H9 (cell line): ENCODE data around the gene POFUT2. TPM values are rescaled to one million over a fixed set of nuclear protein-coding genes. Genes with fewer than 3 reads are reported as not detected.

Experiments
- DNase-seq: peaks from one replicate; pipeline ENCODE4 v3.0.0-alpha.2; 2017
- H2AFZ ChIP-seq: one replicate; pipeline ENCODE4 v1.6.1; 2013; ENCODE audit warnings: mild to moderate bottlenecking, low read length, control low read depth, moderate library complexity
- H2AK5ac ChIP-seq: 2 replicates; pipeline ENCODE4 v1.6.1; 2013; ENCODE audit warnings: low read length, control low read depth, mixed read lengths; ENCODE audit not compliant: insufficient read length
- H2BK120ac ChIP-seq: one replicate; pipeline ENCODE4 v1.6.1; 2013; ENCODE audit warnings: low read depth, mild to moderate bottlenecking, low read length, control low read depth, inconsistent platforms; ENCODE audit not compliant: poor library complexity, severe bottlenecking
- H2BK12ac ChIP-seq: 2 replicates; pipeline ENCODE4 v1.6.1; 2013; ENCODE audit warnings: low read length, control low read depth, mixed read lengths, low read depth; ENCODE audit not compliant: insufficient read length
- H2BK15ac ChIP-seq: 2 replicates; pipeline ENCODE4 v1.6.1; 2013; ENCODE audit warnings: low read depth, low read length, control low read depth
- H2BK20ac ChIP-seq: one replicate; pipeline ENCODE4 v1.6.1; 2013; ENCODE audit warnings: low read depth, mild to moderate bottlenecking, low read length, control low read depth, inconsistent platforms; ENCODE audit not compliant: poor library complexity, severe bottlenecking
- H2BK5ac ChIP-seq: 2 replicates; pipeline ENCODE4 v1.6.1; 2013; ENCODE audit warnings: low read length, control low read depth, mixed read lengths; ENCODE audit not compliant: insufficient read length
- H3K14ac ChIP-seq: 2 replicates; pipeline ENCODE4 v1.6.1; 2013; ENCODE audit warnings: low read length, control low read depth; ENCODE audit not compliant: insufficient read depth
- H3K18ac ChIP-seq: 2 replicates; pipeline ENCODE4 v1.6.1; 2013; ENCODE audit warnings: low read depth, mild to moderate bottlenecking, mixed read lengths, low read length, control low read depth; ENCODE audit not compliant: insufficient read length
- H3K23ac ChIP-seq: 2 replicates; pipeline ENCODE4 v1.6.1; 2013; ENCODE audit warnings: low read length, control low read depth, mixed read lengths, low read depth; ENCODE audit not compliant: insufficient read length
- H3K23me2 ChIP-seq: 2 replicates; pipeline ENCODE4 v1.6.1; 2013; ENCODE audit warnings: low read depth, mild to moderate bottlenecking, mixed read lengths, low read length, control low read depth; ENCODE audit not compliant: insufficient read length, poor library complexity, severe bottlenecking
- H3K27ac ChIP-seq: 2 replicates; pipeline ENCODE4 v1.5.1; 2013; ENCODE audit warnings: low read length, control low read depth, mixed read lengths, low read depth; ENCODE audit not compliant: insufficient read length
- H3K27me3 ChIP-seq: 2 replicates; pipeline ENCODE4 v1.6.1; 2013; ENCODE audit warnings: low read length, control low read depth, inconsistent platforms; ENCODE audit not compliant: insufficient read depth
- H3K4ac ChIP-seq: 2 replicates; pipeline ENCODE4 v1.6.1; 2013; ENCODE audit warnings: low read depth, mild to moderate bottlenecking, control low read depth, inconsistent platforms, low read length, moderate library complexity
- H3K4me1 ChIP-seq: 2 replicates; pipeline ENCODE4 v1.6.1; 2013; ENCODE audit warnings: low read length, control low read depth, inconsistent platforms; ENCODE audit not compliant: insufficient read depth
- H3K4me2 ChIP-seq: 2 replicates; pipeline ENCODE4 v1.6.1; 2013; ENCODE audit warnings: low read length, control low read depth, mixed read lengths; ENCODE audit not compliant: insufficient read length, insufficient read depth
- H3K56ac ChIP-seq: 2 replicates; pipeline ENCODE4 v1.6.1; 2013; ENCODE audit warnings: low read depth, mild to moderate bottlenecking, mixed read lengths, low read length, control low read depth; ENCODE audit not compliant: insufficient read length
- H3K79me1 ChIP-seq: 2 replicates; pipeline ENCODE4 v1.6.1; 2013; ENCODE audit warnings: low read depth, mild to moderate bottlenecking, moderate library complexity, low read length, control low read depth, inconsistent platforms; ENCODE audit not compliant: insufficient read depth, poor library complexity, severe bottlenecking
- H3K79me2 ChIP-seq: 2 replicates; pipeline ENCODE4 v1.6.1; 2013; ENCODE audit warnings: low read length, control low read depth, inconsistent platforms; ENCODE audit not compliant: insufficient read depth
- H3K9ac ChIP-seq: 2 replicates; pipeline ENCODE4 v1.6.1; 2013; ENCODE audit warnings: low read length, control low read depth, mixed read lengths; ENCODE audit not compliant: insufficient read length; ENCODE audit errors: extremely low read depth
- H3K9me3 ChIP-seq: one replicate; pipeline ENCODE4 v1.6.1; 2013; ENCODE audit warnings: low read depth, low read length, inconsistent platforms; ENCODE audit not compliant: control insufficient read depth
- H3T11ph ChIP-seq: one replicate; pipeline ENCODE4 v1.6.1; 2013; ENCODE audit warnings: mild to moderate bottlenecking, low read length, control low read depth, inconsistent platforms
- H4K20me1 ChIP-seq: one replicate; pipeline ENCODE4 v1.6.1; 2013; ENCODE audit not compliant: control insufficient read depth, insufficient read length, insufficient read depth
- H4K5ac ChIP-seq: 2 replicates; pipeline ENCODE4 v1.6.1; 2013; ENCODE audit warnings: low read depth, mild to moderate bottlenecking, mixed read lengths, low read length, control low read depth; ENCODE audit not compliant: insufficient read length
- H4K8ac ChIP-seq: replicated peaks from 2 replicates; pipeline ENCODE4 v1.6.1; 2013; ENCODE audit warnings: low read length, control low read depth, mixed read lengths, low read depth; ENCODE audit not compliant: insufficient read length
- H4K91ac ChIP-seq: 2 replicates; pipeline ENCODE4 v1.6.1; 2013; ENCODE audit warnings: low read depth, mild to moderate bottlenecking, moderate library complexity, mixed read lengths, low read length, control low read depth; ENCODE audit not compliant: insufficient read length
- H3K27ac Mint-ChIP-seq, 3 experiments: 2 replicates in 2 of 3; 3 replicates in 1 of 3; pipeline ENCODE4 v1.8.0; 2020 to 2021; ENCODE audit warnings: mixed read lengths in 3 of 3, mild to moderate bottlenecking in 1 of 3, moderate library complexity in 1 of 3
- H3K27me3 Mint-ChIP-seq: 2 replicates; pipeline ENCODE4 v1.8.0; 2021; ENCODE audit warnings: low read depth, mild to moderate bottlenecking, moderate library complexity, mixed read lengths
- H3K36me3 Mint-ChIP-seq, 3 experiments: 2 replicates in 2 of 3; 3 replicates in 1 of 3; pipeline ENCODE4 v1.8.0; 2020 to 2021; ENCODE audit warnings: low read depth in 3 of 3, mixed read lengths in 3 of 3; ENCODE audit not compliant: insufficient read depth in 1 of 3
- H3K4me1 Mint-ChIP-seq, 2 experiments: 2 replicates each; pipeline ENCODE4 v1.8.0; 2020; ENCODE audit warnings: mixed read lengths in 2 of 2
- H3K4me3 Mint-ChIP-seq, 2 experiments: 2 replicates in 1 of 2; 3 replicates in 1 of 2; pipeline ENCODE4 v1.8.0; 2020 to 2021; ENCODE audit warnings: mild to moderate bottlenecking in 2 of 2, mixed read lengths in 2 of 2, moderate library complexity in 1 of 2
- H3K9me3 Mint-ChIP-seq, 2 experiments: 2 replicates in 1 of 2; 3 replicates in 1 of 2; pipeline ENCODE4 v1.8.0; 2020; ENCODE audit warnings: mild to moderate bottlenecking in 2 of 2, mixed read lengths in 2 of 2, moderate library complexity in 1 of 2
- WGBS: extraction: QIAGEN DNeasy Blood & Tissue Kit; methylation state at CpG from one replicate; pipeline ENCODE4 v1.1.7; 2013; ENCODE audit warnings: missing lambda C conversion rate, low lambda C conversion rate, mixed read lengths; ENCODE audit not compliant: insufficient read length; ENCODE audit errors: extremely low coverage; 5-methylcytosine and 5-hydroxymethylcytosine counted together
- total RNA-seq: library from RNA; stranded (reverse); gene quantifications from 2 replicates; pipeline ENCODE4 v1.2.1, GENCODE V29; 2021
- TF ChIP-seq, protein P1 (sequence below): fragments of 200-600 bp; sonication (generic); conservative IDR thresholded peaks from 3 replicates; pipeline ENCODE4 v1.8.0; 2021; ENCODE audit warnings: antibody characterized with exemption, mild to moderate bottlenecking

Gene POFUT2
- total RNA-seq, 1 experiment from 2014 or later: 34.8 TPM

DNA sequence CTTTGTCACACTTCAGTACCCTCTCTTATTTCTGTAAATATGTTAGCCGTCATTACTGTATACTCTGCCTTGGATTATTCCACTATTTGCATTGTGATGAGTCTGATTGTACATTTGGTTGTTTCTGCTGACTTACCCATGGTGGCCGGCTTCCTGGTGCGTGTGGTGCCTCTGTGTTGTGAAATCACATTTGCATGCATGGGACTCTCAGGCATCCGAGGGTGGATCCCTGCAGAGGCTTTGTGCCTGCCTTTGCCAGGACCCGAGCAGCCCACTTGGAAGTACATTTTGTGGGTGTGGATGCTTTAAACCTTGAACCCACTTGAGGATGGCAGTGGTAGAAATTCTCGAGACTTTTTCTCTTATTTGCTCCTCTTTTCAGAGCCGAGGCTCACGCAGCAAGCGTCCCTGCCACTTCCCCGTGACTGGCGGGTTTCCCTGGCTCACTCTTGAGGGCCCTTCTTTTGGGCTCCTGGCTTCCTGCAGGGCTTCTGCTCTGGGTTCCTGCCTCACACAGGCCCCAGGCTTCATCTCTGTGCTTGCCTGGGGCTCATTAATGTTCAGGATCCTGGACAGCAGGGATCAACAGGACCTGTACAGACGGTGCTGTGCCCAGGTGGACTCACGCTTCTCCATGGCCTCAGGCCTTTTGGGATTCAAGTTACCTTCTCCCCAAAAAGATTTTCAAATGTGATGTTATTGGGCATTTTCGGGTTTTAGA lies 36.6 kb downstream of the POFUT2 start:
- H3K27ac Mint-ChIP-seq: no peak overlapping the region; a peak in 1 of 7 replicates
- H3K27me3 Mint-ChIP-seq: peaks cover 9% of the 10 kb centered on the region

More for the DNA sequence above, 36.6 kb downstream of the POFUT2 start:
- Histone ChIP-seq H4K8ac (no peak overlapping the region), H2BK20ac (no peak overlapping the region), H4K91ac (no peak overlapping the region), H3K4me1 (no peaks in the 10 kb centered on the region), H3K79me1 (no peaks in the 10 kb centered on the region), H3K23ac (no peak overlapping the region), H2BK12ac (no peak overlapping the region), H3K4ac (no peak overlapping the region), H3K56ac (no peak overlapping the region), H3K23me2 (peaks cover 2% of the 10 kb centered on the region), H3K9me3 (no peaks in the 10 kb centered on the region), H2BK5ac (no peak overlapping the region), H4K5ac (no peak overlapping the region), H3K27me3 (no peaks in the 10 kb centered on the region), H3K4me2 (no peak overlapping the region), H3K27ac (no peak overlapping the region), H3K18ac (no peak overlapping the region), H3K79me2 (no peaks in the 10 kb centered on the region), H2BK120ac (no peak overlapping the region), H2AFZ (no peak overlapping the region), H2AK5ac (no peak overlapping the region), H3K9ac (no peak overlapping the region), H4K20me1 (no peaks in the 10 kb centered on the region), H2BK15ac (no peak overlapping the region), H3K14ac (no peak overlapping the region), H3T11ph (no peak overlapping the region)
- Mint-ChIP-seq H3K4me3 (no peak overlapping the region), H3K4me1 (peaks cover 17 to 18% of the 10 kb centered on the region in 2 experiments), H3K9me3 (peaks cover 3 to 11% of the 10 kb centered on the region in 2 experiments; a peak in 3 of 5 replicates), H3K36me3 (peaks cover 2 to 11% (median 6%) of the 10 kb centered on the region in 3 experiments; a peak in 6 of 7 replicates)
- no peak for DNase-seq
- no CpG with 5 or more reads among the region's 14 CpGs for WGBS
- TF ChIP-seq, protein P1, sequence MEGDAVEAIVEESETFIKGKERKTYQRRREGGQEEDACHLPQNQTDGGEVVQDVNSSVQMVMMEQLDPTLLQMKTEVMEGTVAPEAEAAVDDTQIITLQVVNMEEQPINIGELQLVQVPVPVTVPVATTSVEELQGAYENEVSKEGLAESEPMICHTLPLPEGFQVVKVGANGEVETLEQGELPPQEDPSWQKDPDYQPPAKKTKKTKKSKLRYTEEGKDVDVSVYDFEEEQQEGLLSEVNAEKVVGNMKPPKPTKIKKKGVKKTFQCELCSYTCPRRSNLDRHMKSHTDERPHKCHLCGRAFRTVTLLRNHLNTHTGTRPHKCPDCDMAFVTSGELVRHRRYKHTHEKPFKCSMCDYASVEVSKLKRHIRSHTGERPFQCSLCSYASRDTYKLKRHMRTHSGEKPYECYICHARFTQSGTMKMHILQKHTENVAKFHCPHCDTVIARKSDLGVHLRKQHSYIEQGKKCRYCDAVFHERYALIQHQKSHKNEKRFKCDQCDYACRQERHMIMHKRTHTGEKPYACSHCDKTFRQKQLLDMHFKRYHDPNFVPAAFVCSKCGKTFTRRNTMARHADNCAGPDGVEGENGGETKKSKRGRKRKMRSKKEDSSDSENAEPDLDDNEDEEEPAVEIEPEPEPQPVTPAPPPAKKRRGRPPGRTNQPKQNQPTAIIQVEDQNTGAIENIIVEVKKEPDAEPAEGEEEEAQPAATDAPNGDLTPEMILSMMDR: no peak
